Endothelial cell of umbilical vein (primary cell): ENCODE measurements around the gene MS4A4A. TPM values are rescaled to one million over a fixed set of nuclear protein-coding genes. Genes with fewer than 3 reads are reported as not detected.

Experiments used
- BruUV-seq: library from RNA; stranded (reverse); fragments of 400-500 nt; replicated peaks from 2 replicates; lab custom pipeline; 2021; lab: Mats Ljungman, UMichigan
- CTCF ChIA-PET: fragments of 300-600, 350-600 bp; sonication (Branson Sonifier 250); formaldehyde crosslinking; loops from one replicate; lab custom pipeline; 2021; ENCODE audit warnings: antibody characterized with exemption, inconsistent platforms; lab: Charles Lee
- POLR2A ChIA-PET: fragments of 300-600, 350-600 bp; sonication (Branson Sonifier 250); formaldehyde crosslinking; loops from one replicate; lab custom pipeline; 2021; ENCODE audit warnings: antibody characterized with exemption, inconsistent platforms; lab: Charles Lee
- DNase-seq: peaks from one replicate; pipeline ENCODE4 v3.0.0-alpha.2; 2011; ENCODE audit warnings: low read depth, low spot score
- FAIRE-seq: peaks from 2 replicates; lab custom pipeline; 2011; peaks lifted over from hg19 to GRCh38; lab: Jason Lieb, UNC
- H2AFZ ChIP-seq: 2 replicates; pipeline ENCODE4 v1.6.0; 2012; ENCODE audit warnings: low read depth, low read length, control low read depth, inconsistent platforms
- H3K27ac ChIP-seq: 2 replicates; pipeline ENCODE4 v1.5.1; 2011; ENCODE audit warnings: low read depth, mild to moderate bottlenecking, control low read depth, low read length, moderate library complexity; ENCODE audit not compliant: insufficient read depth
- H3K27me3 ChIP-seq, 2 experiments: 2 replicates each; pipeline versions ENCODE4 v1.6.0 to v1.6.1; 2011; ENCODE audit warnings: low read length in 2 of 2, mixed read lengths in 1 of 2; ENCODE audit not compliant: control insufficient read depth in 2 of 2, insufficient read depth in 2 of 2
- H3K36me3 ChIP-seq, 2 experiments: 2 replicates in 1 of 2; 3 replicates in 1 of 2; pipeline ENCODE4 v1.5.1; 2011; ENCODE audit warnings: low read length in 2 of 2, mild to moderate bottlenecking in 1 of 2, moderate library complexity in 1 of 2; ENCODE audit not compliant: control insufficient read depth in 2 of 2, insufficient read depth in 2 of 2; ENCODE audit errors: extremely low read depth in 1 of 2
- H3K4me1 ChIP-seq: 3 replicates; pipeline ENCODE4 v1.5.1; 2011; ENCODE audit warnings: mild to moderate bottlenecking, low read length; ENCODE audit not compliant: control insufficient read depth, insufficient read depth; ENCODE audit errors: extremely low read depth
- H3K4me2 ChIP-seq: 2 replicates; pipeline ENCODE4 v1.6.1; 2011; ENCODE audit warnings: low read length, control low read depth, mixed read lengths; ENCODE audit not compliant: insufficient read depth
- H3K4me3 ChIP-seq, 3 experiments: fragments of 200-600 bp in 1 of 3; sonication (generic), shearing (Covaris generic) in 1 of 3; replicated peaks in 1 of 3; 2 replicates each; pipeline ENCODE4 v1.5.1; 2011 to 2016; ENCODE audit warnings: control low read depth in 3 of 3, low read length in 3 of 3, mild to moderate bottlenecking in 2 of 3, inconsistent platforms in 1 of 3, low read depth in 1 of 3, moderate library complexity in 1 of 3; ENCODE audit not compliant: insufficient read depth in 1 of 3
- H3K79me2 ChIP-seq: 2 replicates; pipeline ENCODE4 v1.6.0; 2012; ENCODE audit warnings: low read length, inconsistent platforms; ENCODE audit not compliant: control insufficient read depth, insufficient read depth
- H3K9ac ChIP-seq: replicated peaks from 2 replicates; pipeline ENCODE3; 2011; ENCODE audit warnings: low read length, control low read depth; ENCODE audit not compliant: insufficient read depth; ENCODE audit errors: extremely low read depth
- H3K9me1 ChIP-seq: replicated peaks from 3 replicates; pipeline ENCODE4 v1.6.0; 2011; ENCODE audit warnings: mild to moderate bottlenecking, low read length; ENCODE audit not compliant: control insufficient read depth, insufficient read depth; ENCODE audit errors: extremely low read depth
- H3K9me3 ChIP-seq: replicated peaks from 2 replicates; pipeline ENCODE4 v1.5.1; 2012; ENCODE audit warnings: low read length, inconsistent platforms; ENCODE audit not compliant: control insufficient read depth, insufficient read depth
- H4K20me1 ChIP-seq: replicated peaks from 2 replicates; pipeline ENCODE3; 2011; ENCODE audit warnings: mild to moderate bottlenecking, low read length; ENCODE audit not compliant: control insufficient read depth, insufficient read depth; ENCODE audit errors: extremely low read depth
- EZH2 ChIP-seq: IDR thresholded peaks from 2 replicates; pipeline ENCODE4 v1.6.1; 2012; ENCODE audit warnings: borderline replicate concordance, low read depth, mild to moderate bottlenecking, moderate library complexity, low read length, inconsistent platforms; ENCODE audit not compliant: severe bottlenecking
- FOS ChIP-seq: IDR thresholded peaks from 2 replicates; pipeline ENCODE4 v1.6.1; 2011; ENCODE audit warnings: mild to moderate bottlenecking, low read length, moderate library complexity, borderline replicate concordance; ENCODE audit not compliant: insufficient read depth
- GATA2 ChIP-seq: IDR thresholded peaks from 2 replicates; pipeline ENCODE4 v1.7.0; 2011; ENCODE audit warnings: low read depth, mild to moderate bottlenecking, moderate library complexity, mixed read lengths, low read length; ENCODE audit not compliant: insufficient read length, insufficient read depth
- JUN ChIP-seq: IDR thresholded peaks from 2 replicates; pipeline ENCODE4 v1.6.1; 2011; ENCODE audit warnings: borderline replicate concordance, low read depth; ENCODE audit not compliant: insufficient read length, insufficient read depth
- MYC ChIP-seq: IDR thresholded peaks from one replicate; pipeline ENCODE4 v1.6.1; 2011; ENCODE audit warnings: mild to moderate bottlenecking, low read depth, low read length
- POLR2A ChIP-seq: IDR thresholded peaks from 2 replicates; pipeline ENCODE4 v1.6.1; 2012; ENCODE audit warnings: low read depth, mild to moderate bottlenecking, control low read depth, low read length
- POLR2AphosphoS5 ChIP-seq: IDR thresholded peaks from 2 replicates; pipeline ENCODE4 v1.6.1; 2012; ENCODE audit warnings: low read depth, mild to moderate bottlenecking, control low read depth, low read length, moderate library complexity; ENCODE audit not compliant: insufficient read depth
- dilution Hi-C: fragments of 300-500 bp; cut with MboI; formaldehyde crosslinking; loops from one replicate; pipeline ENCODE4 v1.15.0; 2019; ENCODE audit warnings: low sequenced_read_pairs; ENCODE audit not compliant: extremely low pct_ligation_motif_present
- intact Hi-C: fragments of 100-400 bp; cut with micrococcal nuclease; formaldehyde crosslinking; loops from one replicate; pipeline ENCODE4 v1.10.0; 2022
- polyA plus RNA-seq, 4 experiments: library from polyadenylated mRNA; depleted of rRNA in 3 of 4; stranded (reverse) in 3 of 4; unstranded in 1 of 4; fragments of >200 nt; gene quantifications; 2 replicates each; pipeline versions ENCODE4 v1.2.1 to v1.2.3, GENCODE V29; 2011 to 2012; ENCODE audit warnings: missing spikeins in 1 of 4
- total RNA-seq: library from RNA; stranded (reverse); gene quantifications from 2 replicates; pipeline ENCODE4 v1.2.3, GENCODE V29; 2021
- TF ChIP-seq, protein P1 (sequence below), 2 donors: IDR thresholded peaks; 1 replicate in 1 of 2; 2 replicates in 1 of 2; pipeline ENCODE4 v1.5.1; 2011; ENCODE audit warnings: low read length in 2 of 2, mild to moderate bottlenecking in 2 of 2, moderate library complexity in 2 of 2, control low read depth in 1 of 2, inconsistent platforms in 1 of 2, low read depth in 1 of 2; ENCODE audit not compliant: insufficient read depth in 1 of 2; ENCODE audit errors: extremely low read depth in 1 of 2
- TF ChIP-seq, protein P2 (sequence below): IDR thresholded peaks from 2 replicates; pipeline ENCODE4 v1.6.1; 2011; ENCODE audit not compliant: insufficient read depth, insufficient read length

Gene MS4A4A
- total and polyA plus RNA-seq, 2 donors (not counting 3 experiments of a cell fraction or from before 2014, with no cell fraction given), result 0.19 TPM; not detected in 1

DNA sequence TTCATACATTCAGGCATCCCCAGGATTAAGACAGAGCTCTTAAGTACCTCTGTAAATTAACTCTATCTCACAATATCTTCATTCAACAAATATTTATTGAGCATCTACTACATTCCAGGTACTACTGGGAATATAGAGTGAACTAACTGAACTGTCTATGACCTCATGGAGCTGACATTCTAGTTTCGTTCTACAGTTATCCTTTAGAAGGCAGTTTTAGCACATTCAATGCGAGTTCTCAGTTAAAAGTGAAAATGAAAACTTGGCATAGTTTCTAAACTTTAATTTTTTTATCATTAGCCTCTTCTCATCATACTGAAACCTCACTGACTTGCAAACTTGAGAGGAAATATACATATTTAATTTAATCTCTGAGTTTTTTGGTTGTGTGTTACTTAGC lies 35.9 kb downstream of the MS4A4A start:
- no peak overlapping the region for H3K4me3 ChIP-seq

More for the DNA sequence above, 35.9 kb downstream of the MS4A4A start:
- intact Hi-C loops (no loop called here), dilution Hi-C loops (no loop called here)
- Histone ChIP-seq H3K4me2 (no peak overlapping the region), H3K9me3 (no peaks in the 10 kb centered on the region), H3K79me2 (no peaks in the 10 kb centered on the region), H3K9me1 (no peaks in the 10 kb centered on the region), H2AFZ (no peak overlapping the region), H3K36me3 (no peaks in the 10 kb centered on the region), H3K27ac (no peak overlapping the region), H4K20me1 (no peaks in the 10 kb centered on the region), H3K27me3 (no peaks in the 10 kb centered on the region), H3K9ac (no peak overlapping the region), H3K4me1 (peaks cover 13% of the 10 kb centered on the region)
- ChIA-PET CTCF (interaction anchor here (0.8 to 2.4 kb wide), 4 partner anchors 9 to 65 kb away, joined by 3 to 16 read pairs (median 3); no protein-coding TSS in a partner anchor), POLR2A (no interaction called here)
- DNase-seq (no peak), FAIRE-seq (no peak)
- BruUV-seq, result no TSS peak
- no peak for TF ChIP-seq FOS
- TF ChIP-seq MYC, result no peak
- TF ChIP-seq, protein P1, sequence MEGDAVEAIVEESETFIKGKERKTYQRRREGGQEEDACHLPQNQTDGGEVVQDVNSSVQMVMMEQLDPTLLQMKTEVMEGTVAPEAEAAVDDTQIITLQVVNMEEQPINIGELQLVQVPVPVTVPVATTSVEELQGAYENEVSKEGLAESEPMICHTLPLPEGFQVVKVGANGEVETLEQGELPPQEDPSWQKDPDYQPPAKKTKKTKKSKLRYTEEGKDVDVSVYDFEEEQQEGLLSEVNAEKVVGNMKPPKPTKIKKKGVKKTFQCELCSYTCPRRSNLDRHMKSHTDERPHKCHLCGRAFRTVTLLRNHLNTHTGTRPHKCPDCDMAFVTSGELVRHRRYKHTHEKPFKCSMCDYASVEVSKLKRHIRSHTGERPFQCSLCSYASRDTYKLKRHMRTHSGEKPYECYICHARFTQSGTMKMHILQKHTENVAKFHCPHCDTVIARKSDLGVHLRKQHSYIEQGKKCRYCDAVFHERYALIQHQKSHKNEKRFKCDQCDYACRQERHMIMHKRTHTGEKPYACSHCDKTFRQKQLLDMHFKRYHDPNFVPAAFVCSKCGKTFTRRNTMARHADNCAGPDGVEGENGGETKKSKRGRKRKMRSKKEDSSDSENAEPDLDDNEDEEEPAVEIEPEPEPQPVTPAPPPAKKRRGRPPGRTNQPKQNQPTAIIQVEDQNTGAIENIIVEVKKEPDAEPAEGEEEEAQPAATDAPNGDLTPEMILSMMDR (IDR thresholded peaks at IDR 0.05; ENCODE audit: extremely low read depth in 1 of 2, insufficient read depth in 1 of 2, low read depth in 1 of 2, low read length in 2 of 2), result no peak
- TF ChIP-seq, protein P2, sequence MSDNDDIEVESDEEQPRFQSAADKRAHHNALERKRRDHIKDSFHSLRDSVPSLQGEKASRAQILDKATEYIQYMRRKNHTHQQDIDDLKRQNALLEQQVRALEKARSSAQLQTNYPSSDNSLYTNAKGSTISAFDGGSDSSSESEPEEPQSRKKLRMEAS, result no peak
- TF ChIP-seq EZH2, result no peak
- TF ChIP-seq GATA2, result no peak
- TF ChIP-seq POLR2AphosphoS5, result no peak
- TF ChIP-seq POLR2A, result no peak
- TF ChIP-seq JUN, result no peak
